Nephron (organoid): ENCODE results near the gene POU2AF3.
"Not testable (repeated sequence)": the region's sequence is repeated elsewhere in the genome, so short reads cannot be mapped to it uniquely, and the experiment has no call there.

Source experiments
- H3K27ac Mint-ChIP-seq, 3 experiments: 2 replicates each; pipeline ENCODE4 v1.8.0; 2020; ENCODE audit warnings: mixed read lengths in 3 of 3, mild to moderate bottlenecking in 2 of 3, moderate library complexity in 1 of 3
- H3K27me3 Mint-ChIP-seq: 2 replicates; pipeline ENCODE4 v1.8.0; 2021; ENCODE audit warnings: low read depth, mild to moderate bottlenecking, moderate library complexity, mixed read lengths
- H3K36me3 Mint-ChIP-seq: 2 replicates; pipeline ENCODE4 v1.8.0; 2020; ENCODE audit warnings: low read depth, mixed read lengths
- H3K4me1 Mint-ChIP-seq: 2 replicates; pipeline ENCODE4 v1.8.0; 2020; ENCODE audit warnings: mixed read lengths
- H3K4me3 Mint-ChIP-seq, 3 experiments: 2 replicates each; pipeline ENCODE4 v1.8.0; 2020; ENCODE audit warnings: mild to moderate bottlenecking in 3 of 3, mixed read lengths in 3 of 3, moderate library complexity in 2 of 3
- H3K9me3 Mint-ChIP-seq: 2 replicates; pipeline ENCODE4 v1.8.0; 2020; ENCODE audit warnings: mixed read lengths
- CTCF ChIP-seq, 3 experiments: fragments of 200-600 bp; sonication (generic); IDR thresholded peaks; one replicate each; pipeline ENCODE4 v1.5.0; 2021; ENCODE audit warnings: antibody characterized with exemption in 3 of 3; ENCODE audit not compliant: unreplicated experiment in 3 of 3

The POU2AF3 gene

GRCh38 chr11:111312076-111312475, 13.7 kb downstream of the POU2AF3 start:
- no peak for TF ChIP-seq CTCF (IDR thresholded peaks at IDR 0.05; ENCODE audit: unreplicated experiment in 3 of 3)
- Mint-ChIP-seq H3K4me1 (peaks cover 24% of the 10 kb centered on the region), H3K27me3 (peaks cover 12% of the 10 kb centered on the region), H3K4me3 (no peak overlapping the region), H3K36me3 (no peaks in the 10 kb centered on the region), H3K9me3 (peaks cover 25% of the 10 kb centered on the region), H3K27ac (peak overlapping the region in 1 of 3 experiments; percentile 32)

- H3K9me3 Mint-ChIP-seq = peaks cover 18% of the 10 kb centered on the region
- H3K4me3 Mint-ChIP-seq = no peak overlapping the region
- H3K27me3 Mint-ChIP-seq = peaks cover 16% of the 10 kb centered on the region
- peaks cover 23% of the 10 kb centered on the region for H3K4me1 Mint-ChIP-seq
- no peak overlapping the region for H3K27ac Mint-ChIP-seq
- TF ChIP-seq CTCF (IDR thresholded peaks at IDR 0.05; ENCODE audit: unreplicated experiment in 3 of 3) = no peak
- H3K36me3 Mint-ChIP-seq = no peaks in the 10 kb centered on the region
Observed at GRCh38 chr11:111319296-111319695, 20.9 kb downstream of the POU2AF3 start.

DNA sequence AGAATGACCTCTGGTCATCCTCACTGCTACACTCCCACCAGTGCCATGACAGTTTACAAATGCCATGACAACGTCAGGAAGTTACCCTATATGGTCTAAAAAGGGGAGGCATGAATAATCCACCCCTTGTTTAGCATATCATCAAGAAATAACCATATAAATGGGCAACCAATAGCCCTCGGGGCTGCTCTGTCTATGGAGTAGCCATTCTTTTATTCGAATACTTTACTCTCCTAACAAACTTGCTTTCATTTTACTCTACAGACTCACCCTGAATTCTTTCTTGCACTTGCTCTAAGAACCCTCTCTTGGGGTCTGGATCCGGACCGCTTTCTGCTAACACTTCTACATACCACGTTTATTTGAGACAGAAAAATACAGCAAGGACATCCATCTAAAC, 21.9 kb downstream of the POU2AF3 start:
- H3K9me3 Mint-ChIP-seq = peaks cover 14% of the 10 kb centered on the region
- peaks cover 16% of the 10 kb centered on the region for H3K27me3 Mint-ChIP-seq
- H3K36me3 Mint-ChIP-seq = not testable (repeated sequence)
- H3K27ac Mint-ChIP-seq = peak overlapping the region; percentile 76 to 79 (median 78)
- peak overlapping the region in 1 of 3 experiments; percentile 33 for H3K4me3 Mint-ChIP-seq
- peaks cover 29% of the 10 kb centered on the region for H3K4me1 Mint-ChIP-seq

DNA sequence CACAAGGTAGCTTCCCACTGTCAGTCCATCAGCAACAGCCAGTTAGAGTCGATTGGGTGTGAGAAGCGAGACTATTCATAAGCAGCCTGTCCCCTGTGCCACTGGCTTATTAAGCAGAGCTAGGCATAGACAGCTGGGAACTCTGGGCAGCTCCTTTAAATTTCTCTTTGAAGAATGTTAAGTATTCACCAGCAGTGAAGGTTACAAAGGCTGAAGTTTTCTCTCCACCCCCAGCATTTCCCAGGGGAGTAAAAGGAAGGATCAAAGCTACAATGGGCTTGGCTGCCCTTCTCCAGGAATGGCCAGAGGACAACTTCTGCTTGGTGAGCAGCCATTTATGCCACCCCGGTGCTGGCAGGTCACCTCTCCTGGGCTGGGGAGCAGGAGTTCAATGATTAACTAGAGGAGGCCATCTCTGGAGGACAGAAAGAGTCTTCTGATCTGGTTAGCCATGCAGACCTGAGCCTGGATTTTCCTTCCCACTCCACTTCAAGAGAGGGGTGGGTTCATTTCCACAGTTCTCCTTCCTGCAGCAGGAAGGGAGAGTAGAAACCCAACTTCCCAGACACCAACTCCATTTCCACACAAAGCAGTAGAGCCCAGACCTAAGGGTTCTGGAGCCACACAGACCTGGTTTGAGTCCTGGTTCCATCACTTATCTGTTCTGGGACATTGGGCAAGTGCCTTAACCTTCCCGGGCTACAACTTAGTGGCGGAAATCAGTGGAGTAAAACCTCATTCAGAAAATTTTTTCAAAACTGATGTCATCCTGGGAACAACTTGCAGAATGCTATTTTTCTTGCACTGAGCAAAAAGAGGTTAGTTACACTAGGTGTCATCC, 22.6 kb downstream of the POU2AF3 start:
- H3K27me3 Mint-ChIP-seq = peaks cover 12% of the 10 kb centered on the region
- H3K36me3 Mint-ChIP-seq = no peaks in the 10 kb centered on the region
- peak overlapping the region; percentile 76 to 79 (median 78) for H3K27ac Mint-ChIP-seq
- H3K4me1 Mint-ChIP-seq = peaks cover 29% of the 10 kb centered on the region
- no peak for TF ChIP-seq CTCF (IDR thresholded peaks at IDR 0.05; ENCODE audit: unreplicated experiment in 3 of 3)
- peaks cover 8% of the 10 kb centered on the region for H3K9me3 Mint-ChIP-seq
- H3K4me3 Mint-ChIP-seq = peak overlapping the region in 1 of 3 experiments; percentile 33

DNA sequence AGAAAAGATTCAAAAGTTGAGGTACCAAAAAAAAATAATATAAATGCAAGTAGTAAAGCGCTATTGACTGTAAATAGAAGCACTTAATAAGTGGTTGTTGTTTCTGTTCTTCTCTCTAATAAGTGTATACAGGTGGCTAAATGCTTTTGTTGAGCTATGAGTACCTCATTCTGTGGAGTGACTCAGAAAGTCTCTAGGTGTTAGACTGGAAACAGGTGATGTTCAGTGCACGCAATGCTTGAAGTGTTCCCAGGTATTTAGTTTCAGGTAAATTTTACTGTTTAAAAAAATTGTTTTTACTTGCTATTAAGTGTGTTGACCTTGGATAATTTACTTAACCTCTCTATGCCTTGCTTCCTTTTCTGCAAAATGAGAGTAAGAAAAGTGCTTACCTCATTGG, 24.2 kb downstream of the POU2AF3 start:
- Mint-ChIP-seq H3K4me1 (peaks cover 29% of the 10 kb centered on the region), H3K4me3 (no peak overlapping the region), H3K9me3 (no peaks in the 10 kb centered on the region), H3K27me3 (peaks cover 12% of the 10 kb centered on the region), H3K36me3 (no peaks in the 10 kb centered on the region), H3K27ac (no peak overlapping the region)
- no peak for TF ChIP-seq CTCF (IDR thresholded peaks at IDR 0.05; ENCODE audit: unreplicated experiment in 3 of 3)

GRCh38 chr11:111324277-111324720, 26.0 kb downstream of the POU2AF3 start:
- Mint-ChIP-seq H3K4me1 (peaks cover 32% of the 10 kb centered on the region), H3K9me3 (no peaks in the 10 kb centered on the region), H3K4me3 (no peak overlapping the region), H3K36me3 (no peaks in the 10 kb centered on the region), H3K27ac (peak overlapping the region in 2 of 3 experiments; percentile 37 to 71), H3K27me3 (peaks cover 7% of the 10 kb centered on the region)
- no peak for TF ChIP-seq CTCF (IDR thresholded peaks at IDR 0.05; ENCODE audit: unreplicated experiment in 3 of 3)
